Measurements from ENCODE around the gene CBR1. TPM values are rescaled to one million over a fixed set of nuclear protein-coding genes. Genes with fewer than 3 reads are reported as not detected.

The CBR1 gene
- total RNA-seq, 1 donor from 2014 or later: 71.2 TPM

- DNase-seq (no peak), ATAC-seq (no peak)
- Histone ChIP-seq H3K27me3 (no peaks in the 10 kb centered on the region), H3K27ac (no peak overlapping the region), H3K4me3 (no peak overlapping the region), H3K4me1 (peaks cover 8% of the 10 kb centered on the region), H3K36me3 (peaks cover 19% of the 10 kb centered on the region), H3K9me3 (no peaks in the 10 kb centered on the region)
- no peak for TF ChIP-seq CTCF (IDR thresholded peaks at IDR 0.05)
- intact Hi-C loops (cut with DNase I): no loop called here
These were observed 8.4 kb upstream of the CBR1 start for GRCh38 chr21:36061445-36061844.

DNA sequence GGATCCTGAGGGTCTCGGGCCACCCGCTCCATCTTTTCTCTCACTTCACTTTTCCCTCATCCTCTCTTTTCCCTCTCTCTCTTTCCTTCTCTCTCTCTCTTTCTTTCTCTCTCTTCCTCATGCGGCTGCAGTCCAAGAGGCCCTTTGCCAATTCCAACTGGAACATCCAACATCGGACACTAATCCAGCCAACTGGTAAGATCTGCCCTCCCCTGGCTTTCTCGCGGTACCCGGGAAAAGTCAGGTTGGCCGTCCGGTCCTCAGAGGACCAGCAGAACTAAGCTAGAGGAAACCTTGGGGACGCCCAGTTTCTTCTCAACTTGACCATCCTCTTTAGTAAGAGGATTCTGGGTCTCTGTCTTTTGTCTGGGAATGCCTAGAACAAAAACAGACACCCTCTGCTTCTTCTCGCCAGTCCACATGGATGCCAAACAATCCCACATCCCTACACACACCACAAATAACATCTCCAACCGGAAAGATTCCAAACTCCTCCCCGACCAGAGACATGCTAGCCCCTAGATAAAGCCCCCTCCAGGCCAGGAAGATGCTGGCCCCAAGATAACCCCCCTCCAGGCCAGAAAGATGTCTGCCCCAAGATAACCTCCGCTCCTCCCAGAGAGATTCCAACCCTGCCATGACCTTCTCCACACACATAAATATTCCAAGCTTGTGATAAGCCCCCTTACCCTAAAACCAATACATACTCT lies 6.3 kb upstream of the CBR1 start:
- intact Hi-C loops (cut with DNase I): no loop called here

DNA sequence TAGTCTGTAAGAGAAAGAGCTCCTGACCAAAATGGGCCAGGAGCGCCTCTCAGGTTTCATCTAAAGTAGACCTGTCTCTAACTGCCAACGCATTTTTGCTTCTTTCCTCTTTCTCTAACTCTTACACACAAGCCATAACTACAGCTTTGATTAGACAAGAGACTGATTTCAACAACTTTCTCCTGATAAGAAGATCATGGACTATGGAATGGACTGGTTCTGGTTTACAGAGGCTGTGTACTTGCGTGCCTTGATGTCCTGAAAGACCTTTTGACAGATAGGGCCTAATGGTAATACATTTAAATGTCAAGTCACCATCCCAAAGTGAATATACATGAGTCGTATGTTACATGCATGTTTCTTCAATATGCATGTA lies 5.8 kb upstream of the CBR1 start:
- intact Hi-C loops (cut with DNase I): no loop called here
- DNase-seq (no peak), ATAC-seq (no peak)
- TF ChIP-seq CTCF (IDR thresholded peaks at IDR 0.05): no peak
- H3K4me1 ChIP-seq: peaks cover 6% of the 10 kb centered on the region
- no peaks in the 10 kb centered on the region for H3K27me3 ChIP-seq
- no peak overlapping the region for H3K4me3 ChIP-seq
- no peaks in the 10 kb centered on the region for H3K36me3 ChIP-seq
- no peak overlapping the region for H3K27ac ChIP-seq
- no peaks in the 10 kb centered on the region for H3K9me3 ChIP-seq

More for the DNA sequence above, 6.3 kb upstream of the CBR1 start:
- H3K4me1 ChIP-seq: peaks cover 8% of the 10 kb centered on the region
- H3K36me3 ChIP-seq: no peaks in the 10 kb centered on the region
- H3K27ac ChIP-seq: no peak overlapping the region
- DNase-seq (no peak), ATAC-seq (no peak)
- no peaks in the 10 kb centered on the region for H3K9me3 ChIP-seq
- no peak for TF ChIP-seq CTCF (IDR thresholded peaks at IDR 0.05)
- H3K4me3 ChIP-seq: no peak overlapping the region
- H3K27me3 ChIP-seq: no peaks in the 10 kb centered on the region

- no peak for ATAC-seq
- Histone ChIP-seq H3K27ac (no peak overlapping the region), H3K9me3 (no peaks in the 10 kb centered on the region), H3K36me3 (no peaks in the 10 kb centered on the region), H3K27me3 (no peaks in the 10 kb centered on the region), H3K4me3 (no peak overlapping the region), H3K4me1 (peaks cover 10% of the 10 kb centered on the region)
- intact Hi-C loops (cut with DNase I): no loop called here
- DNase-seq: no peak
- no peak for TF ChIP-seq CTCF (IDR thresholded peaks at IDR 0.05)
These were observed 4.3 kb upstream of the CBR1 start for GRCh38 chr21:36065497-36066036.

DNA sequence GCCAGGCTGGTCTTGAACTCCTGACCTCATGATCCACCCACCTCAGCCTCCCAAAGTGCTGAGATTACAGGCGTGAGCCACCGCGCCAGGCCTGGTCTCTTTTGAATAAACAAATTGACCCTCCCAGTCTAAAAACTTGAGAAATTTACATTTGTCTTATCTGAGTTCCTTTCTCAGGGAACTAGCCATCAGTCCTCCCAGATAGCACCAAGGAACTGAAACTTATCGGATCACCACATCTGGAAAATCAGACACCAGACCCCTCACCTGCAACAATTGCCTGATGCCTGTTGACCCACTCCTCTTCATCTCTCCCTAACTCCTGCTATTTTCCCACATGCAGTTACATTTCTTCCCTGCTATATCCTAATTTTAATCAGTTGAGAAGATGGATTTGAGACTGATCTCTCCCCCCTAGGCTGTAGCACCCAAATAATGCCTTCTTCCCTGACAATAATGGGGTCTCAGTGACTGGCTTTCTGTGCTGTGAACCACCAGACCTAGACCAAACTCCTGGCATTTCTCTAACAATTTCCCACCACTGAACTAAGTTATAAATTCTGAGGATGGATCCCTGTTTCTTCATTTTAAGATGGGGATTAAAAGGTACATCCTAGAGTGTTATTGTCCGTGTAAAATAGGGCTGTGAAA lies 951 bp upstream of the CBR1 start:
- no peak for TF ChIP-seq CTCF (IDR thresholded peaks at IDR 0.05)
- Histone ChIP-seq H3K36me3 (peaks cover 7% of the 10 kb centered on the region), H3K9me3 (no peaks in the 10 kb centered on the region), H3K27ac (peak overlapping the region; percentile 83), H3K4me3 (no peak overlapping the region), H3K4me1 (peaks cover 26% of the 10 kb centered on the region), H3K27me3 (no peaks in the 10 kb centered on the region)
- no peak for ATAC-seq
- DNase-seq: no peak
- intact Hi-C loops (cut with DNase I): no loop called here

Measured in upper lobe of right lung (tissue), 1 donor.